Rectal smooth muscle tissue (tissue), 1 donor: ENCODE results near the gene SLC2A8.

Experiments
- H3K27ac ChIP-seq: one replicate; pipeline ENCODE4 v1.7.0; 2013; ENCODE audit warnings: low read depth, low read length, inconsistent platforms
- H3K27me3 ChIP-seq: one replicate; pipeline ENCODE4 v1.7.0; 2013; ENCODE audit warnings: low read length; ENCODE audit not compliant: control insufficient read depth, insufficient read depth
- H3K36me3 ChIP-seq: one replicate; pipeline ENCODE4 v1.7.0; 2013; ENCODE audit warnings: low read length; ENCODE audit not compliant: control insufficient read depth, insufficient read depth
- H3K4me1 ChIP-seq: one replicate; pipeline ENCODE4 v1.7.0; 2013; ENCODE audit warnings: low read length; ENCODE audit not compliant: control insufficient read depth, insufficient read depth
- H3K4me3 ChIP-seq: one replicate; pipeline ENCODE4 v1.7.0; 2013; ENCODE audit warnings: low read length
- H3K9ac ChIP-seq: one replicate; pipeline ENCODE4 v1.7.0; 2013; ENCODE audit warnings: low read length

SLC2A8 gene, protein sequence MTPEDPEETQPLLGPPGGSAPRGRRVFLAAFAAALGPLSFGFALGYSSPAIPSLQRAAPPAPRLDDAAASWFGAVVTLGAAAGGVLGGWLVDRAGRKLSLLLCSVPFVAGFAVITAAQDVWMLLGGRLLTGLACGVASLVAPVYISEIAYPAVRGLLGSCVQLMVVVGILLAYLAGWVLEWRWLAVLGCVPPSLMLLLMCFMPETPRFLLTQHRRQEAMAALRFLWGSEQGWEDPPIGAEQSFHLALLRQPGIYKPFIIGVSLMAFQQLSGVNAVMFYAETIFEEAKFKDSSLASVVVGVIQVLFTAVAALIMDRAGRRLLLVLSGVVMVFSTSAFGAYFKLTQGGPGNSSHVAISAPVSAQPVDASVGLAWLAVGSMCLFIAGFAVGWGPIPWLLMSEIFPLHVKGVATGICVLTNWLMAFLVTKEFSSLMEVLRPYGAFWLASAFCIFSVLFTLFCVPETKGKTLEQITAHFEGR

DNA sequence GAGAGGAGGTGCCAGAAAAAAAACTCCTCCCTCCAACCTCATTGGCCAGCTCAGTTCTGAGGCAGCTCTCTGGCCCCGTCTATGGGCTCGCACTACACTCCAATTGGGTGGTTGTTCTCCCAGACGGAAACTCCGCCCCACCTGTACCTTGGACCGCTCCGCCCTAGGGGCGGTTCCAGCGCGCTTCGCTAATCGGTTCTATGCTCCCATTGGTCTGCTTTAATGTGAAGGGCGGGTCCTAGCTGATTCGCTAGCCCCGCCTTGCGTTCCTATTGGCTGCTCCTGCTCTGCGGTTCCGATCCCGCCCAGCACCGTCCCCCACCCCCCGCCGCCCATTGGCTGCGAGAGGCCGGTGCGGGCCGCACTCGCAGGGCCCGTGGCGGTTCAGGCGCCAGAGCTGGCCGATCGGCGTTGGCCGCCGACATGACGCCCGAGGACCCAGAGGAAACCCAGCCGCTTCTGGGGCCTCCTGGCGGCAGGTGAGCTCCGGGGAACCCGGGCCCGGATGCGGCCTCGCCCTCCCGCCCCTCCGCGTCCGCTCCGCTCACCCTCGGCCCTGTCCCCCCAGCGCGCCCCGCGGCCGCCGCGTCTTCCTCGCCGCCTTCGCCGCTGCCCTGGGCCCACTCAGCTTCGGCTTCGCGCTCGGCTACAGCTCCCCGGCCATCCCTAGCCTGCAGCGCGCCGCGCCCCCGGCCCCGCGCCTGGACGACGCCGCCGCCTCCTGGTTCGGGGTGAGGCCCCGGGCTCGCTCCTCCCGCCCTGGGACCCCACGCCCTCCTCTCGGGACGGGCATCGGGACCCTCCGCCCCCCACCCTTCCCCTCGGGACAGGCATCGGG, at the start of gene SLC2A8:
SLC2A8 (plus strand) TSS at position 362 of the 838 bp plus-strand sequence; CDS start at position 424, 62 bp downstream.
- H3K27ac ChIP-seq, result peak within 1 kb of the TSS; percentile 88

DNA sequence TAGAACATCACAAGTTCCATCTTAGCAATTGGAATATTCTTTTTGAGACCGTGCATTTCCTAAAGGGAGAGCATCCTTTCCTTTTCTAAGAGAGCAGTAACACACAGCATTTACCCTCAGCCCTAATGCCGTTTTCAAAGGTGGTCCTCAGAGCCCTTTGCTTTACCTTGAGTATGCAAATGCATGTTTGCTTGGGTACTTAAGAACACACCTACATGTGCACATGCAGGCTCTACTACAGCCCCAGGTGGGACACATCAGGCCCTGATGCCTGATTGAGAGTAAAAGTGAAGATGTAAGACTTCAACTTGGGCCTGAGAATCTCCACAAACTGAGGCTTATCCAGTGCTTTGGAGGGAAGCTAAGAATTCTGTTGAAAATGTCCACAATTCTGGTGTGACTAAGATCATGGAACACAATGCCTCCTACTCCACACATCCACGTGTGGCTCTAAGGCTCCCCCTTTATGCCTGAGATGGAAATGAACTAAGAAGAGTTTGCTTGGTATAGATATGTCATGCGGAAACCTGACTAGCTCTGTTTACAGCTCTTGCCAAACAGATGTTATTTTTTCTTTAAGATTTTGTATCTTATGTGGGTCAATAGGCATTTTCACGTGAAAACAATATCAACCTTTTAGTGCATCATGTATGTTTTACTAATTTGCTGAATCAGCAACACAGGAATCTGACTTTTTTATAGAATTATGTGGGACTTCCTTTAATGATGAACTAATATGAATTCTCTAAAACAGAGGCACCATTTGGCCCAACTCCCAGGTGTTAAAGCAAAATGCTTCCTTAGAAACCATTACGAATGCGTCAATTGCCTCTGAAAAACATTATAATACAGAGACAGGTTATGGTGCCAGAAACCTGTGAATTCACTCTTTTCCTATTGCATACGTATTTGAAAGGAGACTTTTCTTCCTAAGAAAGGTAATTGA, 48.9 kb upstream of the SLC2A8 start:
- Histone ChIP-seq H3K4me3 (no peak overlapping the region), H3K4me1 (no peaks in the 10 kb centered on the region), H3K36me3 (no peaks in the 10 kb centered on the region), H3K9ac (no peak overlapping the region), H3K27ac (no peak overlapping the region), H3K27me3 (no peaks in the 10 kb centered on the region)

More for the DNA sequence above, at the start of gene SLC2A8:
- no peaks in the 10 kb centered on the region for H3K27me3 ChIP-seq
- H3K36me3 ChIP-seq, result no peaks in the 10 kb centered on the region
- peaks cover 6% of the 10 kb centered on the region for H3K4me1 ChIP-seq
- peak within 1 kb of the TSS; percentile 38 for H3K9ac ChIP-seq
- H3K4me3 ChIP-seq, result peak within 1 kb of the TSS; percentile 76

DNA sequence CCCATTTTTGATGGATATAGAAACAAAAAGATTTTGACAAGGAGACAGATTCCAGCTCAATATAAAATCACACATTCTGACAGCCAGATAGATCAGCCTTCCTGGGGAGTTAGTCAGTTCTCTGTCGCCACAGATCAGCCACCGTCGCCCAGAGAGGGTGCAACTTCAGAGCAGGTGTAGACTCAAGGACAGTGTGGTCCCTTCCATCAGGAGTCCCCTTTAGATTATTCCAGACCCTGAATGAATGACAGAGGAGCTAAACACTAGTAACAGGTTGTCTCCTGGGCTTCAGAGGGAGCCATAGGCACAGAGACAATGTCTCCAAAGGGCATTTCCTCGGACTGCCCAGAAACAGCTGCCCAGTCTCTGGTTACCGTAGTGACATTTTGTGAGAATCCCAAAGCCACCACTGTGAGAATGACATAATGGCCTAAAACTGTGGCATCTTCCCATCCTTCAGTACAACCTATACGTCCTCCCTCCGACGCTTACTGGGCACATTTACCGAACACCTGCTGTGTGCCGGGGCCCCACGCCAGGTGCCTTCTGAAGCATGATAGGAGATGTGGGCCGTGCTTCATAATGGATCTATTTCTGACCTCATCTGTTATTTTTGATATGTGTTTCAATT, 47.4 kb upstream of the SLC2A8 start:
- Histone ChIP-seq H3K27ac (no peak overlapping the region), H3K36me3 (no peaks in the 10 kb centered on the region)

DNA sequence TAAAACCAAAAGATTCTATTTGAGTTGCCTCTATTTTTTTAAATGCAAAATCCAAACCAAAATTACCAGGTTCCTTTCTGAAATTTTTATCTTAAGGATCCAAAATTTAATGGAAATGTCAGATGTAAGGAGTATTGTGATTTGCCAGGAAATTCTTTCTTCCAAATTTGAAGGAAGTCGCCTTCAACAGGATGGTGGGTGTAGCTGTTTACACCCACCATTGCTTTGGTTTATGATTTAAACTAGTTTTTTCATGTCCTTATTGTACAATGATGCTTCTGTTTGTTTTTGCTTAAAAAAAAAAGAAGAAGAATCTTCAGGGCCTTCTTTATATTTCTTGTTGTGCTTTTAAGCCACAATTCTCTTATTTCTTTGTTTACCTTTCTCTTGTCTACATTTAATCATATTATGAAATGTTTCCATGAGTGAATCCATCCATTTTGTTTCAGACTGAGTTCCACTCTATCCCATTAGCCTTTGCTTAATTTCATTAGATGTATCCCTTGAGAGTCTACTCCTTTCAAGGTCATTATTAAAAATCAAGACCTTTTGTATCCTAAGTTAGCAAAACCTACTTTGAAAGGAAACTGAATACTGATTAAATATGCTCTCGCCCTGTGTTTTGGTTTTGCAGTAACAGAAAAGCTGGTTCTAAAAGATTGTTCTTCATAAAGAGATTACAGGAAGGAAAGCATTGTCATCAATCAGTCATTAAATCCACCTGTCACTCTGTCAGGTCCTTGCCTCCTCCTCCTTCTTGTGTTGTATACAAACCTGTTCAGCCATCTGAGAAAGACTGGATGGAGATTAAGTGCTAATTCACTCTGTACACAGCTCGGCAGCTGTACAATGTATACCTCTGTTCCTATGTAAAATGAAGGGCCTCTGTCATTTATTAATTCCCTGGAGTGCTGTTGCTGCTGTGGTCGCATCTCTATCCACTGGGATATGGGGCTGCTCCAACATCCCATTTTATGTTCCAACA, 45.5 kb upstream of the SLC2A8 start:
- H3K27ac ChIP-seq, result no peak overlapping the region

More for the DNA sequence above, 47.4 kb upstream of the SLC2A8 start:
- Histone ChIP-seq H3K27me3 (no peaks in the 10 kb centered on the region), H3K4me1 (no peaks in the 10 kb centered on the region), H3K4me3 (no peak overlapping the region), H3K9ac (no peak overlapping the region)

DNA sequence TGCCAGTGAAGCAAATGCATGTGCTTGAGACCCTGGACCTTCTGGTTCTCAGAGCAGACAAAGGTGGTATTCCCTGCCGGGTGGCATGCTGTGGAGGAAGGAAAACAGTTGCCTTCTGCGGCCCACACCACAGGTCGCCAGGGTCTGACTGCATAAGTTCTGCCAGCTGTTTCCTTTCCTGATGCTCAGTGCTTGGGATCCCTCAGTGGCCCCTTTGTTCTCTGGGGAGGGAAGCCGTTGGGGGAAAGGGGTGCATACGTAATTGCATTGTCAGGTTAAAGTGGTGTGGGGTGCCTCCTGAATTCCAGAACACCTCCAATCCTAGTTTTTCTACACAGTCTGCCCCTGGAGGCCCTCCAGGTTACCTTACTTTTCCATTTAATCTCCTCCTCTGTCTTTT, 43.1 kb upstream of the SLC2A8 start:
- H3K27ac ChIP-seq, result no peak overlapping the region

More for the DNA sequence above, 45.5 kb upstream of the SLC2A8 start:
- no peak overlapping the region for H3K4me3 ChIP-seq
- H3K4me1 ChIP-seq, result no peaks in the 10 kb centered on the region
- H3K27me3 ChIP-seq, result no peaks in the 10 kb centered on the region
- no peak overlapping the region for H3K9ac ChIP-seq
- H3K36me3 ChIP-seq, result peaks cover 3% of the 10 kb centered on the region

GRCh38 chr9:127356906-127357305, 40.1 kb upstream of the SLC2A8 start:
- no peak overlapping the region for H3K4me3 ChIP-seq
- H3K36me3 ChIP-seq, result peaks cover 3% of the 10 kb centered on the region

More for the DNA sequence above, 43.1 kb upstream of the SLC2A8 start:
- H3K36me3 ChIP-seq, result peaks cover 3% of the 10 kb centered on the region
- no peaks in the 10 kb centered on the region for H3K4me1 ChIP-seq
- H3K9ac ChIP-seq, result no peak overlapping the region
- H3K27me3 ChIP-seq, result no peaks in the 10 kb centered on the region
- no peak overlapping the region for H3K4me3 ChIP-seq

DNA sequence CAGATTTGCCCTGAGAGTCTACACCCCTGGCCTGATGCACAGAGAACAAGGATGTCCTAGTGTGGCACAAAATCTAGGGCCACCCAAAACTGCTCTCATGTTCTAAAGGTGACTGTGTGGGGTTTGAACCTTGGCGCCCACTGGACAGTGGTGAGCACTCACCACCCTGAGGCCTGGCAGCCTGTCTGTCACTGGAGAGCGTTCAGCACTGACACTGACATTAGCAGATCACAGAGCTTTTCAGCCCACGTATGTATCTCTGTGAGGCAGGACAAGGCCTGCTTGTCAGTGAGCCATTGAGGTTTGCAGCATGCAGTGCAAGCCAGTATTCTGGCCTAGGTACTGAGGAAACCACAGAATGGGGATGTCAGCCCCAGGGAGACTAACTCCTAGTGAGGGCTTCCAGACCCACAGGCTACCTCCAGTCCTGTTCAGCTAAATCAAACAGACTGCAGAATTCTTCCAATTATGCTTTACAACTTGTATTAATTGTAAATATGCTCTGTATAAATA, 38.9 kb upstream of the SLC2A8 start:
- Histone ChIP-seq H3K9ac (no peak overlapping the region), H3K4me1 (no peaks in the 10 kb centered on the region), H3K27ac (no peak overlapping the region), H3K4me3 (no peak overlapping the region), H3K27me3 (no peaks in the 10 kb centered on the region), H3K36me3 (peaks cover 3% of the 10 kb centered on the region)

More at GRCh38 chr9:127356906-127357305, 40.1 kb upstream of the SLC2A8 start:
- no peaks in the 10 kb centered on the region for H3K4me1 ChIP-seq
- no peak overlapping the region for H3K27ac ChIP-seq
- H3K27me3 ChIP-seq, result no peaks in the 10 kb centered on the region
- no peak overlapping the region for H3K9ac ChIP-seq

- Histone ChIP-seq H3K27me3 (no peaks in the 10 kb centered on the region), H3K36me3 (peaks cover 3% of the 10 kb centered on the region), H3K27ac (no peak overlapping the region), H3K4me3 (no peak overlapping the region), H3K9ac (no peak overlapping the region), H3K4me1 (no peaks in the 10 kb centered on the region)
Observed at GRCh38 chr9:127358770-127359169, 38.2 kb upstream of the SLC2A8 start.

- Histone ChIP-seq H3K27me3 (no peaks in the 10 kb centered on the region), H3K4me1 (no peaks in the 10 kb centered on the region), H3K4me3 (no peak overlapping the region), H3K9ac (no peak overlapping the region), H3K27ac (no peak overlapping the region), H3K36me3 (peaks cover 2% of the 10 kb centered on the region)
Observed at GRCh38 chr9:127360250-127360649, 36.7 kb upstream of the SLC2A8 start.

DNA sequence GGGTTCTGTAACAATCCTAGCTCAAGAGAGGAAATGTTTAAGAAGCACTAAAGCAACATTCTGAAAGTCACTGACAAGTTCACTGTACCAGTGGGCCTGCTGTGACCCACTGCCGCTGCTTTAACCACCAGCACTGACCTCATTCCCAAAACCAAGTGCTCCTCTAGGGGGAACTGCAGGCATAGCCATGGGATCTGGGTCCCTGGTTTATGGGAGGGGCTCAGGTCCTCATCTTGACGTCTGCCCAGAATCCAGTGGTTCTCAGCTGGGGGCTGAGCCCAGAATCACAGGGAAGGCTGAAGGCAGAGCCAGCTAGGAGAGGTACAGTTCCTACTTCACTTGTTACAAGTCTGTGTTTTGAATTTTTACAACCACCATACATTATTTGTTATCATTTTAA, 36.1 kb upstream of the SLC2A8 start:
- Histone ChIP-seq H3K9ac (no peak overlapping the region), H3K27me3 (no peaks in the 10 kb centered on the region), H3K4me3 (no peak overlapping the region), H3K27ac (no peak overlapping the region), H3K4me1 (no peaks in the 10 kb centered on the region), H3K36me3 (no peaks in the 10 kb centered on the region)
